Suprapubic skin (tissue), 3 donors: ENCODE measurements around the gene ASIC3.

Experiments
- POLR2A ChIP-seq, 2 donors: fragments of 450-650 bp; IDR thresholded peaks; one replicate each; pipeline ENCODE4 v1.6.1; 2017; ENCODE audit warnings: antibody characterized with exemption in 2 of 2, mild to moderate bottlenecking in 2 of 2, moderate library complexity in 2 of 2
- TF ChIP-seq, protein P1 (sequence below), 2 donors: fragments of 200-600 bp in 1 of 2; fragments of 450-650 bp in 1 of 2; sonication (generic) in 1 of 2; IDR thresholded peaks; one replicate each; pipeline ENCODE4 v1.5.1; 2016 to 2019; ENCODE audit warnings: antibody characterized with exemption in 2 of 2, mild to moderate bottlenecking in 1 of 2, moderate library complexity in 1 of 2

DNA sequence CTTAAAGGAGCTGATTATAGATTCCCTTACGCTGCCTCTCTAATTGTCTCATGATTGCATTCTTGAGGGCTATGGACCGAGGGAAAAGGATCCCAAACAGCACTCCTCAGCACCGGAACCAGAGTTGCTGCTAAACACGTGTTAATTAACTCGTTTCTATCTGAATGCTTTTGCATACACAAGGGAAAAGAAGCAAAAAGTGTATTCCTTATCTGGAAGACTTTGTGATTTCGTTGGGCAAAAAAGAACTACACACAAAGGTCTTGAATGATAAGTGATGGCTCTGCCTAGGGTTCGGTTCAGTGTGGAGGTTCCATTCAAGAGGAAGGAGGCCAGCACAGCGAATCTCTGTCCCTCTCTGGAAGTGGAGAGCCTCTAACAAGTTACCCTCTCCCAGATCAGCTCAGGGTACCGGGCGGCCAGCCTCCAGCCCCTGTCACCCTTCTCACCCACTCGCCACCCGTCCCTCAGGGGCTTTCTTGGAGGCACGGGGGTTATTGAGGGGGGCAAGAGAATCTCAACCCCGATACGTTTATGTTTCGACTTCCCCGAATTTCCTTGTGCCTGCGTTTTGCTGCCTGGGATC lies 10.5 kb downstream of the ASIC3 start:
- TF ChIP-seq, protein P1, sequence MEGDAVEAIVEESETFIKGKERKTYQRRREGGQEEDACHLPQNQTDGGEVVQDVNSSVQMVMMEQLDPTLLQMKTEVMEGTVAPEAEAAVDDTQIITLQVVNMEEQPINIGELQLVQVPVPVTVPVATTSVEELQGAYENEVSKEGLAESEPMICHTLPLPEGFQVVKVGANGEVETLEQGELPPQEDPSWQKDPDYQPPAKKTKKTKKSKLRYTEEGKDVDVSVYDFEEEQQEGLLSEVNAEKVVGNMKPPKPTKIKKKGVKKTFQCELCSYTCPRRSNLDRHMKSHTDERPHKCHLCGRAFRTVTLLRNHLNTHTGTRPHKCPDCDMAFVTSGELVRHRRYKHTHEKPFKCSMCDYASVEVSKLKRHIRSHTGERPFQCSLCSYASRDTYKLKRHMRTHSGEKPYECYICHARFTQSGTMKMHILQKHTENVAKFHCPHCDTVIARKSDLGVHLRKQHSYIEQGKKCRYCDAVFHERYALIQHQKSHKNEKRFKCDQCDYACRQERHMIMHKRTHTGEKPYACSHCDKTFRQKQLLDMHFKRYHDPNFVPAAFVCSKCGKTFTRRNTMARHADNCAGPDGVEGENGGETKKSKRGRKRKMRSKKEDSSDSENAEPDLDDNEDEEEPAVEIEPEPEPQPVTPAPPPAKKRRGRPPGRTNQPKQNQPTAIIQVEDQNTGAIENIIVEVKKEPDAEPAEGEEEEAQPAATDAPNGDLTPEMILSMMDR (IDR thresholded peaks at IDR 0.05), result no peak
- TF ChIP-seq POLR2A (IDR thresholded peaks at IDR 0.05), result no peak
